GM18870 (cell line): ENCODE data around the gene CIDEA.

Source experiments
- ATAC-seq: cut with Tn5 transposase; IDR thresholded peaks from one replicate; pipeline ENCODE4 v1.9.1; 2021; ENCODE audit warnings: moderate library complexity; ENCODE audit not compliant: unreplicated experiment

Gene CIDEA

DNA sequence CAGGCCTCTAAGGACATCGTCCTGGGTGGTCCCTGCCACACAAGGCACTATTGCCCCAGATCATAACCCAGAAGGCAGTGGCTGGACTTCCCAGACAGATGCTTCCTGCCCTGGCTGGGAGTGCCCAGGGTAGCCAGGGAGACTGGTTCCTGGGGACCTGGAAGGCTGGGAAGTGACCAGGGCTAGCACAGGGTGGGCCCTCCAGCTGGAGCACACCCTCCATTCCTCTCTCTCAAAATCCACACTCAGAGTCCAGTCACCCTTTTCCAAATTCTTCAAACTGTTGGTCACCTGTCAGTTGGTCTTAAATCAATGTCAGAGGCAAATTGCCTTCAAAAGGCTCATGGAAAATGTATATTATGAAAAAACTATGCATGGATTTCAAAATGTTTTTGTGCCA, 42.3 kb downstream of the CIDEA start:
- ATAC-seq, result no peak

DNA sequence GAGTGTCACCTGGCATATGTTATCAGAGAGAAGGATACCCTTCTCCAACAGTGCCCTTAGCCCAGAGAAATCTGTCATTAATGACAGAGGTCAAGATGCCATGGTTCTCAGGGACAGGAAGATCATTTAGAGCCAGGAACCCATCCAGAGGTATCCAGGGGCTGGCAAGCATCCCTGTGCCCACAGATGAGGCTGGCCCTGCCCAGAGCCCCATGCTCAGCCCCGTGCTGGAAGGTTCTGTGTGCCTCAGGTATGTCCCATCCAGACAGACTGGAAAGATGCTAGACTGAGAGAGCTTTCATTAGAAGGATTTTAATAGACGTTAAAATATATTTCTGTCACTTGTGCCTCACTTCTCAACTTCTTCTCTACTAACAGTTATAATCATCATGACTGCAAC, 45.7 kb downstream of the CIDEA start:
- ATAC-seq, result no peak

DNA sequence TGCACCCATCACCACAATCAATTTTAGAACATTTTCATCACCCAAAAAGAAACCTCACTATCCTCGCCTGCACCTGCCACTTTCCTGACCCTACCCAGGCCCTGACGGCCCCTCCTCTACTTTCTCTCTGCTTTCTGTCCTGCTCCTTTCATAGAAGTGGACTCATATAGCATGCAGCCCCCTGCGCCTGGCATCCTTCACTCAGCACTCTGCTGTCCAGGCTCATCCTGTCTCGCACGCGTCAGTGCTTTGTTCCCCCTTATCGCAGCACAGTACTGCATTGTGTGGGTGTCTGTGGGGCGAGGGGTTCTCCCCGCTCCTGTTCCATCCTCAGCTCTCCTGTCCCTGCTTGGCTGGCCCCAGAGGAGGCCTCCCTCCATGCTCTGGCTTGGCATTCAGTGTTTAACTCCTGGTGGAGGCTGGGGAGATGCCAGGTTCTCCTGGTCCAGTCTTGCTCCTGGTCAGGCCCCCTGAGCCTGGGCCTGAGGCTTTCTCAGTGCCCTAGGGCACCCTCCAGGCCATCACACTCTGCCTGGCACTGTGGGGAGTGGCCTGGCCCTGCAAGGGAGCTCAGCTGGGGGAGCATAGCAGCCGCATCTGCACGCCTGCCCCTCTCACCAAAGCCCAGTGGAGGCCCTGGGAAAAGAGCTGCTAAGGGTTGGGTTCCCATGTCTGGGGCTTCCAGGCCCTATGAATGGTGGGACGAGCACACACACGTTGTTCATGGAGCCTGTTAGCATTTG, 47.3 kb downstream of the CIDEA start:
- no peak for ATAC-seq

DNA sequence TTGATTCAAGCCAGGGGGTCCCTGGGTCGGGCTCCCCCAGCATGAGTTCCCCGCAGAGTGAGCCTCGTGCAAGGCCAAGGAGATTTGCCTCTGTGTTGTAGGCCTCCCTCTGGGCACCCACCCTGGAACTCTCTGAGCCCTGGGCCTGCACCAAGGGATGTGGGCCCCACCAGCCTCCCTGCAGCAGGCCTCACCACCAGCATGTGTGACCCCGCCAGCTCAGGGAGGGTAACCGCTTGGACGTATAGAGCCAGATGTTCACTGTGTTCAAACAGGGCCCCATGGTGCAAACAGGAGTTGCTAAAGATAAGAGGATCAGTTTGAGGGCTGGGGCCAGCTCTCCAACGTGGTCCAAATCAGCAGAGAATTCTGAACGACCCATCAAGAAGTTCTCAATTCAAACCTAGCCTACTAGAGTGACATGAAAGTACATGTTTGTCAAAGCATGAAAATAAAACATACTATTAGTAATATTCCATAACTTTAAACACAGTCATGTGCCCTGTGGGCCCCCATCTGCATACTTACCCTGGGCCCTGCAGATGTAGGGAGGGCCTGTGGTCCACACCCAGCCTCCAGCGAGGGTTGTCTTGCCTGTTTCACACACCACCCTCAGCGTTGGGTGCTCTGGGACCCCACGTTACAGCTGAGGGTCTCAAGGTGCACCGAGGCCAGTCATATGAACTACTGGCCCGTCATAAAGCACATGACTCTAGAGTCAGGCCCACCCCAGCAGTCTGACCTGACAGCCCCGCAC, 48.4 kb downstream of the CIDEA start:
- no peak for ATAC-seq

DNA sequence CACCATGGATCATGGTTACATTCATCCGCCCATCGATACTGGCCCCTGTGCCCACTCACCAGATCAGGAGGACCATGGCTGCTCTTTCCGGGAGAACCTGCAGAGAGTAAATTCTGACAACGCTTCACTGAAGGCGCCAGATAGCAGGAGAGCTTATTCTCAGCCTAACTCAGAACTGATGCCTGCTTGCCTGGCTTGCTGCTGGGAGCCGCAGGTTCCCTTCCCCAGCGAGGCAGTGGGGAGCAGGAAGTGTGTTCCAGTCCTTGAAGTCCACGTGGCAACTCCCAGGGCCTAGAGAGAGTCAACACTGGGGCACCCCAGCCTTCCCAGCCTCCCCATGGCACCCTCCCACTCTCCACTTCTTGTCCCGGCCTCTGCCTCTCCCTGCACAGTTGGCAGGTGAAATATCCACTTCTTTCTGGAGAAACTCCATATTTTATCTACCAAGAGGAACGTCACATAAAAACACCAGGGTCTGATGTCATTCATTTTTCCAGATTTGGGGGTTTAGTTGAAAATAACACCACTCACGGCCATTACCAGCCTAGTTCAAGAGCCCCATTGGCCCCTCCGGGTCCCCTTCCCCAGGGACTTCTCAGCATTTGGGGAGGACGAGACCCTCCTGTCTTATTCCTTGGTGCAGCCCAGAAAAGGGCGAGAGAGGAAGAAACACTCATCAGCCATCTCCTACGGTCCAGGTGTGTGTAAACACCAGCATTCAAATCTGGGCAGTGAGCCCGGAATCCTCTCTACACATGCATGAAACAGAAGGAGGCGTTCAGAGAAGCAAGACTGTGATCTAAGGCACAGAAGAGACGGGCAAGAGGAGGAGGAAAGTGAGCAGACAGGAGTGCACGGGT, 50.4 kb downstream of the CIDEA start:
- ATAC-seq, result no peak

DNA sequence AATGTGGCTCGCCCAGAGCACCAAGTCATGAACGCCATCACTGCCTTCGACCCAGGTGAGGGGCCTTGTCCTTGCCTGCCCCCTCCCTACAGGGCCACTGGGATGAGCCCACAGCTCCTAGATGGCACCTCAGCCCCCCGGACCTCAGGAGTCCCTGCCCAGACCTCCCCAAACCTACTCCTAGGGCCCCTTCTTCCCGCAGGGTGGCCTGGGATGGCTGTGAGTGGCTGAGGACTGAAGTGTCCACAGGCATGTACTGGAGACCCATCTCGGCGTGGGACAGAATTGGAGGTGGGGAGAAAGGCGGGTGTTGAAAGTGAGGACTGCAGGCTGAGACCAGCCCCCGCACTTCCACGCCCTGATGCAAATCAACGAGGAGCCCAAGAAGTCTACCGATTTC, 51.0 kb downstream of the CIDEA start:
- no peak for ATAC-seq

DNA sequence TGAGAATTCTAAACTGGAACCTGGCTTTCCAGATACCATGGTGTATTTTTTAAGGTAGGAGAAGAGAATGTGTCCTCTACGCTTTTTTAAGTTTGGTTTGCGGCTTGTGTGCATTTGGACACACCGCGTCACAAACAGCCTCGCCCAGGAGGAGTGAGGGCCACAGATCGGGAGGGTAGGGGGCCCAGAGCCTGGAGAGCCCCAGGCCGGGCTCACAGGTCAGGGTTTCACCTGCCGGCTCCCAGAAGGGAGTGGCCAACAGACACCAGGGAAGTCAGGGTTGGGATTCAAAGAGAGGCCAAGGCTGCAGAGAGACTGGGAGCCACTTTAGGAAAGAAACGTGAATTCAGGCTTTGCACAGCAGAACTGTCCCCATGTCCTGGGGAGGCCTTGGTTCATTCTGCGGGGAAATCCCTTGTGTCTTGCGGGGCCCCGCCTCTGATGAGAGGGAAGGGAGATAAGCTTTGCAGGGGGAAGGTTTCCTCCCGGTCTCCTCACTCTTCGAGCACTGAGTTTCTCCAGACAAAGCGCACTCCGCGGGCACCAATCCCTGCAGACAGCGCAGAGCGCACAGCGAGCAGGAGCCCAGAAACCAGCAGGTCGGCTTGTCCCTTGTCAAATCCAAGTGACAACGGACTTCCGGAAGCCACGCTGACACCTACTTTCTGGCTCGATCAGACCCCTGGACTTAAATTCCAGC, 51.9 kb downstream of the CIDEA start:
- no peak for ATAC-seq

DNA sequence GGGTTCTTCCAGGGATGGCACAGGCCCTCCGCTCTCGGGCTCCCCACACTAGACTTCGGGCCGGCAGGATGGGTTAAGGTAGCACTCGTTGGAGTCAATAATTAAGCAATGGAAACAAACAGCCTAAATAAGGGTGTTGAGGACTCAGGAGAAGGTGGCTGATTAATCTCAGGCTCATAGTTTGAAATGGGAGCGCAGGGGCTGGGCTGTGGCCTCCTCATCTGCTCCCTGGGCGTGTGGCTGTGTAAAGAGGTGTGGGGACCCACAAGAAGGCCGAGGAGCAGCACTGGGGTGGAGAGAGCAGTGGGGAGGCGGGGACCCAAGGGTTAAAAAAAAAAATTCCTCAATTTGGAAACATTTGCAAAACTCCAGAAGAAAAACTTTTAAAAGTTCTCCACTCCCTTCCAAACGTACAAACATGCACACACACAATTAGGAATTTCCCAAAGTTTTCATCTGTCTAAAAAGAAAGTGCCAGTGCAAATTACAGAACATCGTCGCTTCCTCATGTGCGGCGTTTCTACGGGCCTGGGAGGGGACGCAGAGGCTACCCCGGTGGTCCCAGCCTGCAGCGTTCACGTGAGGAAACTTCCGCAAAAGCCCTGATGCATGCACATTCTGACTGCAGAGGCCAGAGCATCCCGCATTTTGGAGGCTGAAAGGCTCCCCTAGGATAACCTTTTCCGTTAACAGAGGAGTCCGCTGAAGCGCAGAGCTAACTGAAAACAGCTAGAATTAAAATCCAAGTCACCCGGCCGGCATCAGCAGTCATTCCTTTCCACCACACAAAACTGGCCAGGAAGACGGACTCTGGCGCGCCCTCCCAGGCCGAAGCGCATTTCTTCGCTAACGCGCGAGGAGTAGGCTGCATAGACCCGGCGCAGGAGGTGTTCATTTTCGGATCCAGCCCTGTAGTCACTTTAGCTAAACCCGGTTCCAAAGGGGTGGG, 52.9 kb downstream of the CIDEA start:
- no peak for ATAC-seq

DNA sequence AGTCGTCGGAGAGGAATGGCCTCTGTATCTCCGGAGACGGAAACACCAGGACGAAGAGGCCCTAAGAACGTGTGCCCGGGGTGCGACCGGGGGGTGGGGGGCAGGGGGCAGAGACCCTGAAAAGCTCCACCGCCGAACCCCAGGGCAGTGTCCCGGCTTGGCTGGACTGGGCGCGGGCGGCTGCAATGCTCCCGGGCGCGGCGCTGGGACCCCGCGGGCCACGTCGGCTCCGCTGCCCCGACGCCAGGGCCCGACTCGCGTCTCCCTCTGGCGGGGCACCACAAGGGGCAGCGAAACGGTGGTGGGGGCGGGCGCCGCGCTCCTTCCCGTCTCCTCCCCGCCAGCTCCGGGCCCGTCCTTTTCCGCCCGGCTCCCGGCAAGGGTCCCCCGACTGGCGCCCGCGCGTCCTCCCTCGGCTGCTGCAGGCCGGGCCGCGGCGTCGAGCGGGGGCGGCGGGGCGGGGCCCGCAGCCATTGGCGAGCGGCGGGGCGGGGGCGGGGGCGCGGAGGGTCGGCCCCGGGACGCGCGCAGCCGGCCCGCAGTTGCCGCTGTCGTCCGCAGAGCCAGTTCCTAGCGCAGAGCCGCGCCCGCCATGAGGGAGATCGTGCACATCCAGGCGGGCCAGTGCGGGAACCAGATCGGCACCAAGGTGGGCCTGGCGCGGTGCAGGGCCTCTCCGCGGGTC, 53.7 kb downstream of the CIDEA start, which contains the start of gene TUBB6:
Gene TUBB6, plus strand, starts transcription at position 541 of the 685 bp plus-strand sequence. Its CDS starts 52 bp downstream, at position 593.
- no peak for ATAC-seq

DNA sequence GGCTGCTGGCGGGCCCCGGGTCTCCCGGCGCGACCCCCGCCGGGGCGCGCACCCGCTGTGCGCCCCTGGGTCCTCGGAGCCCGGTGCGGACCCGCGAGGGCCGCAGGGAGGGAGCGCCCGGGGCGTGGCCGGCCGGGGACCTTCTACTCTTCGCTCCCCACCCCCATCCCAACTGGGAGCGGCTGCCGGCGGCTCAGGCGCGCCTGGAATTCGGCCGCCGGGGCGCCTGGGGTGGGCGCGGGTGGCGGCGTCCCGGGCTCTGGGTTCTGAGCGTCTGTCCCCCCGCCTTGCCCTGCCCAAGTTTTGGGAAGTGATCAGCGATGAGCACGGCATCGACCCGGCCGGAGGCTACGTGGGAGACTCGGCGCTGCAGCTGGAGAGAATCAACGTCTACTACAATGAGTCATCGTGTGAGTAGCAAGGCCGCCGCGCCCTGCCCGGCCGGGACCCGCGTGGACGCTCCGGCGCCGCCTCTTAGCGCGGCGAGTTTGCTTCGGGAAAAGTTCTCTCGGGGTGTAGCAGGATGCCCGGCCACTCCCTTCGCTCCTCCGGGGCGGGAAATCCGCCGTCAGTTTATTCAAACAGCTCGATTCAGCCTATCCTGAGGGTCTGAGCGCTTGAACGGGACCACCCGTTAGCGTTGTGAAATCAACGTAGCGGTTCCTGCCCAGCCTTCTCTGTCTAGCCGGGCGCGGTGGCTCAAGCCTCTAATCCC, 54.4 kb downstream of the CIDEA start:
- ATAC-seq, result no peak

DNA sequence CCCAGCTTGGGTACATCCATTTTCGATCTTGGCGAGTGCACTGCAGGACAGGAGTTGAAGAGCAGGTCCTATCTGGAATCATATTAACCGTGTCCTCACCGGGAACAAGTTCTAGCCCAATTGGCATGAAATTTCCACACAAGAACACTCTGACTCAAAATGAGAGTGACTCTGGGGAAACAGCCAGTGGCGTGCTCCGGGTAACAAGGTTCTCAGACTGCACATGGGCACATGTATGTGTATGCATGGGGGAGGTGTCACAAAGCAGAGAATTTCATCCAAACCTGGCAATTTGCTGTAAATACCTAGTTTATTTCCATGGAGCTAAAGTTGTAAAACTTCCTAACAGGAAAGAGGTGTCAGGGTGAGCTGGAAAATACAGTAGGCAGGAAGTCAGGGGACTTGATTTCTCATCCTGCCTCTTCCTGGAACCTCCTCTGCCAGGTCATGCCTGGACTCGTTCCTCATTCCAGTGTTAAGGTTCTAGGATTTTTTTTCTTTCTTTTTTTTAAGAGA, 55.6 kb downstream of the CIDEA start:
- no peak for ATAC-seq

DNA sequence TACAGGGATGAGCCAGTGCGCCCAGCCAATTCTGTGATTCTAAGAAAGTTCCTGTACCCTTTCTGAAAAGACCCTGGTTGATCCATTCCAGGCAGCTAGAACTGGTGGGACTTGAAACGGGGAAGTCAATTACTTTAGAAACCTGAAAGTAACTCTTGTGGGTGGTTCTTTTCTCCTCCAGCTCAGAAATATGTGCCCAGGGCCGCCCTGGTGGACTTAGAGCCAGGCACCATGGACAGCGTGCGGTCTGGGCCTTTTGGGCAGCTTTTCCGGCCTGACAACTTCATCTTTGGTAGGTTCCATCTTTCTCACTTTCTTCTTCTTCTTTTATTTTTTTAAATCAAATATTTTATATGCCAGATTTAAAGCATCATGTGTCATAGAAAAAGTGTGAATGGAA, 56.6 kb downstream of the CIDEA start:
- no peak for ATAC-seq

DNA sequence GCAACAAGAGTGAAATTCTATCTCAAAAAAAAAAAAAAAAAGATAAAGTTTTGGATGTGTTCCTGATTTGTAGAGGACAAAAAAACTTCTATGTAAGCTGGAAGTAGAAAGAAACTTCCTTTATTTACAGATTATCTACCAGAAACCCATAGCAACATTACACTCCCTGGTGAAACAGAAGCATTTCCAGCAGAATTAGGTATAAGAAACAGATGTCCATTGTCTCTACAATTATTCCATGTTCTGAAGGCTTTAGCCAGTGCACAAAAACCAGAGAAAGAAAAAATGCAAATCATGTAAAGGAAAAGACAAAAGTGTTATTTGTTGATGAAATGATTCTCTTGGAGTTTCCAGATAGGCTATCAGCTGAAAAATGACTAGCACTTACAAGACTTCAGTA, 58.8 kb downstream of the CIDEA start:
- ATAC-seq, result no peak

DNA sequence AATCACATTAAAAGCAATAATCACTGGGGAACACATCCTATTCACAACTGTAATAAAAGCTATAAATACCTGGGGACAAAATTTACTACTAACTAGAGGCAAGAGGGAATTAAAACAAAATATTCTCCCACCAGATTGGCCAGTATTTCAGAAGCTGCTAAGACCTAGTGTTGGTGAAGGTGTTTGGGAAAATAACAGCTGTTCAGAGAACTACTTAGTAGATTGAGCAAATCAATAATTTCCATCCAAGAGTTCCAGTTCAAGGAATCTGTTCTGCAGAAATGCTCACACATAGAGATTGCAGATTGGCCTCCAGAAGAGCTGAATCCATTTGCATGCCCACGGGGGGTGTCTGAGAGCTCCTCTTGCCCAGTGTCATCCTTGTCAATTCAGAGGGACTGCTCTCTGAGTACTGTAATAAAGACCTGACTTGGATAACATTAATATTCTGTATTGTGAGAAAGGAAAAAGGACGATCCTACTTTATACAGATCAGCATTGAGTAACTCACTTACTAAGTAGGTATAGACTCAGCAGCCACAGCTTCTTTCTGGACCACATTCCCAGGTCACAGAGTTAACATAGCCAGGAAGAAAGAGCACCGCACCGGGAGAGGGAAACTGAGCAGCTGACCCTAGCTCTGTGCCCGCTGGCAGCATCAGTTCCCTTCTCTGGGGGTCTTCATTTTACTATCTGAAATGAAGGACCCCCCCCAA, 59.5 kb downstream of the CIDEA start:
- ATAC-seq, result no peak

DNA sequence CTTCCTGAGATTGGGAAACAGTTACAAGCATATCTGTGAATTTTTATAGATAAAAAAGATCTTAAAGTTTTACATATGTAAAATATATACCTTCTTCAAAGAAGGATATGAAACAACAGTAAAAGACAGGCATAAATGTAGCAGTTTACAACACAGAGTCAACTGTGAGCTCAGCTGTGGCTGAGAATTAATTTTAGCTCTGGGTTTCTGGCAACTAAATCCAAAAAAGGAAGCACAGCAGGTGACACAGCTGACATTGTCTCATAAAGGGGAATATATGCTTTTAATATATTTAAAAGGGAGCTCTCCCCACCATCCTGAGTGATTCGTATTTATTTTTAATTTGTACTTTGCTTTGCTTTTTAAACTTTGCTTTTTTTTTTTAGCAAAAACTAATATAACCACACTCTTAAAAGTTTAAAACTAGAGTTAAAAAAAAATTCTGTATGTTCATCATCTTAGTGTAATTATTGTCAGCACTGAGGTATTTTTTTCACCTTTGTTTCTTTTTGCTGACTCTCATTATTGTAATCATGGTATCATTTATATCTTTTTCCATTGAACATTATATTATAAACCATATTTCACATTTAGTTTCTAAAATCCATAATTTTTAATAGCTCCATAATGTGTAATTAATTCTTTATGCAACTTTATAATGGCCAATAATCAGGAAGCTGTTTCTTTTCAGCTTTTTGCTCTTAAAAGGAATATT, 60.6 kb downstream of the CIDEA start:
- no peak for ATAC-seq

DNA sequence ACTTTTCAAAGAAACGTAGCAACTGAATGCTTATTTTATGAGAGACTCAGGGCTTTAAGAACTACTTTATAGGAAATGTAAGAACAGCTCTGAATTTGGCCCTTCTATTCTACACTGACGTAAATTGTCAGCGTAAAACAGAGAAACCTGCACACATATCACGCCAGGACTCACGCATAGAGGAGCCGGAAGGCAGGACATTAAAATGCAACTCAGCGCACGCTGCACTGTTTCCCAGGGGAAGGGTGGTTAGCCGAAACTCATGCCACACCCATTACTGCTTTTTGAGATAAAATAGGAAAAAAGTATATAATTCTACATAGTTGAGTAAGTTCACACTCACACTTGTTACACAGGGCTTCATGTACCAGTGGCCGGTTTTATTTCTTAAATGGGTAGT, 61.3 kb downstream of the CIDEA start:
- ATAC-seq, result no peak

DNA sequence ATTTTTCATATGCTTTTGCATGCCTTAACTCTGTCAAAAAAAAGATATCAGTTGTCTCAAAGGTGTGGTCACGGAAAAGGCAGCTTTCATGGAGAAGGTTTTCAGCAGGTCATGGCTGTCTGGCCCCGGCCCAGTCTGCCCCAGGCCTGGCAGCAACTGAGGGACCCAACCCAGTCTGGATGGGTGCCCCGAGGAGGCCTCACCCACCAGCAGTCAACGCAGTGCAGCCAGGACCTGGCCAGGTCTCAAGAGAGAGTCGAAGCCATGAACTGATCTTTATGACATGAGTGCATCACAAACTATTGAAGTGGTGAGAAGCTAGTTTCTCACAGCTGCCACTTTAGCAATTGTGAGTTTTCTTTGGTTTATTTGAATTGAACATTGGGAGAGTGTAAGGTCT, 61.8 kb downstream of the CIDEA start:
- ATAC-seq, result no peak
